SKM-1 (cell line): ENCODE measurements around the gene ZBTB7C.

Experiments
- DNase-seq: peaks from one replicate; lab custom pipeline; 2025; ENCODE audit not compliant: unreplicated experiment; lab: John Stamatoyannopoulos, UW

ZBTB7C gene

GRCh38 chr18:48152549-48152948 is 256.6 kb downstream of the ZBTB7C start:
- no peak for DNase-seq

GRCh38 chr18:48151421-48152065 is 257.6 kb downstream of the ZBTB7C start:
- DNase-seq, result no peak

- DNase-seq, result no peak
These were observed 260.0 kb downstream of the ZBTB7C start for GRCh38 chr18:48149020-48149685.

GRCh38 chr18:48142994-48143393 is 266.2 kb downstream of the ZBTB7C start:
- no peak for DNase-seq

- no peak for DNase-seq
These were observed 266.8 kb downstream of the ZBTB7C start for GRCh38 chr18:48142353-48142752.

- no peak for DNase-seq
These were observed 268.5 kb downstream of the ZBTB7C start for GRCh38 chr18:48140731-48141130.

- no peak for DNase-seq
These were observed 269.5 kb downstream of the ZBTB7C start for GRCh38 chr18:48139431-48140347.

GRCh38 chr18:48138660-48139430 is 270.3 kb downstream of the ZBTB7C start:
- no peak for DNase-seq

- no peak for DNase-seq
These were observed 271.0 kb downstream of the ZBTB7C start for GRCh38 chr18:48138210-48138609.

- DNase-seq, result no peak
These were observed 271.7 kb downstream of the ZBTB7C start for GRCh38 chr18:48137374-48138081.

GRCh38 chr18:48136827-48137373 is 272.3 kb downstream of the ZBTB7C start:
- DNase-seq, result no peak

- no peak for DNase-seq
These were observed 272.9 kb downstream of the ZBTB7C start for GRCh38 chr18:48136051-48136826.

GRCh38 chr18:48135436-48135966 is 273.7 kb downstream of the ZBTB7C start:
- DNase-seq, result no peak

GRCh38 chr18:48134609-48135008 is 274.6 kb downstream of the ZBTB7C start:
- DNase-seq, result no peak

- DNase-seq, result no peak
These were observed 275.4 kb downstream of the ZBTB7C start for GRCh38 chr18:48133671-48134251.

- DNase-seq, result no peak
These were observed 276.2 kb downstream of the ZBTB7C start for GRCh38 chr18:48132797-48133655.

- DNase-seq, result no peak
These were observed 278.1 kb downstream of the ZBTB7C start for GRCh38 chr18:48131042-48131441.

- DNase-seq, result no peak
These were observed 279.5 kb downstream of the ZBTB7C start for GRCh38 chr18:48129621-48130082.
